ENCODE results near the gene SEPTIN11. TPM values are rescaled to one million over a fixed set of nuclear protein-coding genes. Genes with fewer than 3 reads are reported as not detected.

The SEPTIN11 gene
- polyA plus RNA-seq, 1 donor from 2014 or later: 61.3 TPM

GRCh38 chr4:76909711-76910110 lies 39.8 kb upstream of the SEPTIN11 start:
- H3K9me3 ChIP-seq (ENCODE audit: low read length): no peaks in the 10 kb centered on the region
- no peak for TF ChIP-seq MXI1 (conservative IDR thresholded peaks at IDR 0.05; ENCODE audit: poor library complexity, severe bottlenecking)
- TF ChIP-seq REST (IDR thresholded peaks at IDR 0.05; ENCODE audit: borderline replicate concordance): no peak
- TF ChIP-seq POLR2AphosphoS5 (IDR thresholded peaks at IDR 0.05): no peak
- TF ChIP-seq TAF1 (IDR thresholded peaks at IDR 0.05; ENCODE audit: low read depth): no peak
- no peak for TF ChIP-seq CTCF (IDR thresholded peaks at IDR 0.05; ENCODE audit: poor library complexity, severe bottlenecking)
- TF ChIP-seq RAD21 (conservative IDR thresholded peaks at IDR 0.05): no peak
- no peak for TF ChIP-seq EP300 (conservative IDR thresholded peaks at IDR 0.05; ENCODE audit: poor library complexity, severe bottlenecking)
- no peak for TF ChIP-seq SMC3 (conservative IDR thresholded peaks at IDR 0.05; ENCODE audit: poor library complexity)
- no peak for TF ChIP-seq EZH2 (IDR thresholded peaks at IDR 0.05; ENCODE audit: borderline replicate concordance, insufficient read depth, low read length, poor library complexity, severe bottlenecking)
- H3K27me3 ChIP-seq (ENCODE audit: insufficient read depth, low read depth, low read length): no peaks in the 10 kb centered on the region
- no peaks in the 10 kb centered on the region for H4K20me1 ChIP-seq (ENCODE audit: insufficient read depth)
- no peak overlapping the region for H2AFZ ChIP-seq (ENCODE audit: low read depth, low read length)
- H3K36me3 ChIP-seq (ENCODE audit: insufficient read depth, low read length): no peaks in the 10 kb centered on the region
- H3K27ac ChIP-seq (ENCODE audit: low read length): no peak overlapping the region
- H3K4me2 ChIP-seq (ENCODE audit: low read length): no peak overlapping the region
- H3K9me2 ChIP-seq (ENCODE audit: insufficient read depth, low read length): no peaks in the 10 kb centered on the region
- no peak overlapping the region for H3K9ac ChIP-seq (ENCODE audit: low read length)
- no peak overlapping the region for H3K4me3 ChIP-seq (ENCODE audit: low read length)
- H3F3A ChIP-seq (ENCODE audit: insufficient read depth, low read length, poor library complexity, severe bottlenecking): no peaks in the 10 kb centered on the region
- H3K79me2 ChIP-seq (replicated peaks; ENCODE audit: insufficient read depth, low read length): no peaks in the 10 kb centered on the region

GRCh38 chr4:76920715-76921114 lies 28.8 kb upstream of the SEPTIN11 start:
- H3K4me3 ChIP-seq (ENCODE audit: low read length): no peak overlapping the region
- no peaks in the 10 kb centered on the region for H3K36me3 ChIP-seq (ENCODE audit: insufficient read depth, low read length)
- no peak overlapping the region for H3K27ac ChIP-seq (ENCODE audit: low read length)
- no peaks in the 10 kb centered on the region for H3K79me2 ChIP-seq (replicated peaks; ENCODE audit: insufficient read depth, low read length)
- TF ChIP-seq REST (IDR thresholded peaks at IDR 0.05; ENCODE audit: borderline replicate concordance) (no peak), RAD21 (conservative IDR thresholded peaks at IDR 0.05) (no peak), POLR2AphosphoS5 (IDR thresholded peaks at IDR 0.05) (no peak), EZH2 (IDR thresholded peaks at IDR 0.05; ENCODE audit: borderline replicate concordance, insufficient read depth, low read length, poor library complexity, severe bottlenecking) (no peak), TAF1 (IDR thresholded peaks at IDR 0.05; ENCODE audit: low read depth) (no peak), MXI1 (conservative IDR thresholded peaks at IDR 0.05; ENCODE audit: poor library complexity, severe bottlenecking) (no peak), SMC3 (conservative IDR thresholded peaks at IDR 0.05; ENCODE audit: poor library complexity) (no peak), CTCF (IDR thresholded peaks at IDR 0.05; ENCODE audit: poor library complexity, severe bottlenecking) (no peak), EP300 (conservative IDR thresholded peaks at IDR 0.05; ENCODE audit: poor library complexity, severe bottlenecking) (no peak)
- H2AFZ ChIP-seq (ENCODE audit: low read depth, low read length): no peak overlapping the region
- no peaks in the 10 kb centered on the region for H3K9me2 ChIP-seq (ENCODE audit: insufficient read depth, low read length)
- H3K4me2 ChIP-seq (ENCODE audit: low read length): no peak overlapping the region
- no peaks in the 10 kb centered on the region for H3K27me3 ChIP-seq (ENCODE audit: insufficient read depth, low read depth, low read length)
- H3F3A ChIP-seq (ENCODE audit: insufficient read depth, low read length, poor library complexity, severe bottlenecking): no peaks in the 10 kb centered on the region
- no peak overlapping the region for H3K9ac ChIP-seq (ENCODE audit: low read length)
- no peaks in the 10 kb centered on the region for H4K20me1 ChIP-seq (ENCODE audit: insufficient read depth)
- no peaks in the 10 kb centered on the region for H3K9me3 ChIP-seq (ENCODE audit: low read length)
